Measurements from ENCODE around the gene IDH3B.

GRCh38 chr20:2672446-2672845, 8.4 kb upstream of the IDH3B start:
- TF ChIP-seq EZH2 (IDR thresholded peaks at IDR 0.05; ENCODE audit: borderline replicate concordance): no peak
- TF ChIP-seq, protein P1, sequence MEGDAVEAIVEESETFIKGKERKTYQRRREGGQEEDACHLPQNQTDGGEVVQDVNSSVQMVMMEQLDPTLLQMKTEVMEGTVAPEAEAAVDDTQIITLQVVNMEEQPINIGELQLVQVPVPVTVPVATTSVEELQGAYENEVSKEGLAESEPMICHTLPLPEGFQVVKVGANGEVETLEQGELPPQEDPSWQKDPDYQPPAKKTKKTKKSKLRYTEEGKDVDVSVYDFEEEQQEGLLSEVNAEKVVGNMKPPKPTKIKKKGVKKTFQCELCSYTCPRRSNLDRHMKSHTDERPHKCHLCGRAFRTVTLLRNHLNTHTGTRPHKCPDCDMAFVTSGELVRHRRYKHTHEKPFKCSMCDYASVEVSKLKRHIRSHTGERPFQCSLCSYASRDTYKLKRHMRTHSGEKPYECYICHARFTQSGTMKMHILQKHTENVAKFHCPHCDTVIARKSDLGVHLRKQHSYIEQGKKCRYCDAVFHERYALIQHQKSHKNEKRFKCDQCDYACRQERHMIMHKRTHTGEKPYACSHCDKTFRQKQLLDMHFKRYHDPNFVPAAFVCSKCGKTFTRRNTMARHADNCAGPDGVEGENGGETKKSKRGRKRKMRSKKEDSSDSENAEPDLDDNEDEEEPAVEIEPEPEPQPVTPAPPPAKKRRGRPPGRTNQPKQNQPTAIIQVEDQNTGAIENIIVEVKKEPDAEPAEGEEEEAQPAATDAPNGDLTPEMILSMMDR (IDR thresholded peaks at IDR 0.05; ENCODE audit: poor library complexity): no peak
- no peak for TF ChIP-seq EZH2phosphoT487 (IDR thresholded peaks at IDR 0.05; ENCODE audit: low read depth, severe bottlenecking, unreplicated experiment)

All from hepatocyte (in vitro differentiated cells).